ENCODE data around the gene CTXND1.

Gene CTXND1

DNA sequence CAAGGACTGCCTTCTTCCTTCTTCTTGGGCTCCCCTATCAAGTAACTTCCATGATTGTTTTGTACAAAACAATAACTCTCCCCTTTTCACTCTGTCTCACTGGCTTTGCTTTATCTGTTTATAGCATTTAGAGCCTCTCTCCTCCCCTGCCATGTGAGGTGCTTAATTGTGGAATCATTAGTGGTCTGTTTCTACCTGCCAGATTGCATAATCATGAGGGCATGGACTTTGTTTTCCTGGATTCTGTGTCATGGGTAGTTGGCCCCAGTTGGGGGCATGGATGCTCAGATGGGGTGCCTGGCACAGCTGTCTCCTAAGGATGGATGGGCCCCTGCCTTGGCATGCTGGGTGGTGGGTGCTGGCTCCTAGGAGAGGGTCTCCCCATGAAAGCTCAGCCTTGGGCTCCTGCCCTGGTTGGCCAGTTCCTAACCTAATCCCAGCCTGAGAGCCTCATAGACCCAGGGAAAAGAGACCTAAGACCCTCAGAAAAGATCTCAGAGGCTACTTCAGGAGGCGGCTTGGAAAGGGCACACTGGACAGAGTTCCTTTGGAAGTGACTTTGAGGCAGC is 8.0 kb upstream of the CTXND1 start:
- DNase-seq (ENCODE audit: low spot score) = no peak

GRCh38 chr15:80251428-80252120 is 439 bp downstream of the CTXND1 start:
- no peak for DNase-seq (ENCODE audit: low spot score)

- no peak for DNase-seq (ENCODE audit: low spot score)
These were observed 1.2 kb downstream of the CTXND1 start for GRCh38 chr15:80250614-80251427.

DNA sequence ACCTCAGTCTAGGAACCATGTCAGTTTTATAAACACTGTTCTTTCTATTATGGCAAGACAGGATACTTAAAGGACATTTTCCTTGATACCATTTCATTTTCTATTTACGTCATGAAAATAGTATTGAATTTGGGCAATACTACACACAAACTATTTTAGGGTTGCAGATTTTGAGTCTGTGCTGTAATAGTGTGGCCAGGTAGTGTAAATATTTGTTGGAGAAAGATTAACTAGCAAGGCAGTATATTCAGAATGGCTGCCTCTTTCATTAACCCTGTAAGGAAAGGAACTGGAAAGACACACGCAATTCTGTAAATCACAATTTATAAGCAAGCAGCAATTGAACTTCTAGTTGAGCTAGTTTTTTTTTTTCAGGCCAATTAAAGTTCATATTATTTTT is 2.0 kb downstream of the CTXND1 start:
- no peak for DNase-seq (ENCODE audit: low spot score)

GRCh38 chr15:80247320-80247719 is 4.7 kb downstream of the CTXND1 start:
- no peak for DNase-seq (ENCODE audit: low spot score)

- DNase-seq (ENCODE audit: low spot score) = no peak
These were observed 5.6 kb downstream of the CTXND1 start for GRCh38 chr15:80246425-80246894.

GRCh38 chr15:80242802-80243201 is 9.2 kb downstream of the CTXND1 start:
- no peak for DNase-seq (ENCODE audit: low spot score)

DNA sequence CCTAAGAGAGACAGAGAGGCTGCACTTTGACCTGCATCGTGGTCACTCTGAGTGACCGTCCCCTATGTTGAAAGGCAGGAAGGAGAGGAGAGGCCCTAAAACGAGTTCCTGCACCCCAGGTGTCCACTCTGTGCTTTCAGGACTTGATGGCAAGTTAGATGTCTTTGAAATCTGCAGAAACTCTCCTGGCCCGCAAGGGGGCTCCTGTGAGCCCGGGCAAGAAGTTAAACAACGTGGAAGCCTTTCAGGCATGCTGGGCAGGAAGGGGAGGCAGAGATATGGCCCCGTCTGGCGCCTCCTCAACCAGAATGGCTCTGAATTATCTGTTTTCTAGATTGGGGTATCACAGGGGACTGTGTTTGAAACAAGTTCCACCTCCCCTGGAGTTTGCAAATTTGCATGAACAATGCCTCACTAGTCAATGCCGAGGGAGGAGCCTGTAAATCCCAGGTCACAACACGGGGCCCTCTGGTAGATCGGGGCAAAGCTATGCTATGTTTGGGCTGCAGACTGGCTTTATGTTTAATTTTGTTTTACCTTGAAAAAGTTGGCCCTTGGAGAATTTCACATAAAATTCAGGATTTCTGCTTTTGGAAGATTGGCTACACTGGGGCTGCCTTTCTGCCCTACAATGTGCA is 9.8 kb downstream of the CTXND1 start:
- peak; percentile 26 for DNase-seq (ENCODE audit: low spot score)

GRCh38 chr15:80241508-80241907 is 10.5 kb downstream of the CTXND1 start:
- no peak for DNase-seq (ENCODE audit: low spot score)

DNA sequence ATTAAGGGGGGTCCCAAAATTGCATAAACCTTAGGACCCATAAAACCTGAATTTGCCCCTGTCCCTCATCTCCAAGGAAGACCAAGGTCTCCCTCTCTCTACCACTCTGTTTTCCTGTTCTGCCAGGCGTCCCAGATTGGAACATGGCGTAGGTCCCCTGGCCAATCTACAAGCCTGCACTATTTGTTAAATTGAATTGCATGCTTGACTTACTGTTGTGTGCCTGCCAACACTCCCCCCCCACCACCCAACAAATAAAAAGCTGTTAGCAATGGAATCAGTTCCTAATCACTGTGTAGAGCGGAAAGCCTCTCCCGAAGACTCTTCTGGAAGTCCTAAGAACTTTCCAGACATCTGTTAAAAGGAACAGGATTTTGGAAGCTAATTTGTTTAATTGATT is 11.7 kb downstream of the CTXND1 start:
- DNase-seq (ENCODE audit: low spot score) = no peak

DNA sequence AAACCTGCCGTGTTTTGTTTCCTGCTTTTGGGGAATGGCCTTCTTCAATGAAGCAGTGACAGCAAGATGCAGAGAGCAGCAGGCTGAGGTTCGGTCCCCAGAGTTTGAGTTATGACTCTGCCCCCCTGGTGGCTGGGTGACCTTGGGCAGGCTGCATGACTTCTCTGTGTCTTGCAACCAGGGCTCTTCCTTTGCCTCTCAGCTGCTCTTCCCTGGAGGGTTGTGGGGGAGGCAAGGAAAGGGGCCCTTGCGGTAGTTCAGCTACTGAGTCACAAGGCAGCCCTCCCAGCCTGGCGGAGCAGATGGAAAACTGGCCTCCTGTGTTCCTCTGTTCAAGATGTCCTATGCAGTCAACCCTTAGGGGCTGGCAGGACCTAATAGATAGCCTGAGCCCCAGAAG is 17.1 kb downstream of the CTXND1 start:
- peak; percentile 17 for DNase-seq (ENCODE audit: low spot score)

GRCh38 chr15:80233581-80233980 is 18.4 kb downstream of the CTXND1 start:
- DNase-seq (ENCODE audit: low spot score) = no peak

DNA sequence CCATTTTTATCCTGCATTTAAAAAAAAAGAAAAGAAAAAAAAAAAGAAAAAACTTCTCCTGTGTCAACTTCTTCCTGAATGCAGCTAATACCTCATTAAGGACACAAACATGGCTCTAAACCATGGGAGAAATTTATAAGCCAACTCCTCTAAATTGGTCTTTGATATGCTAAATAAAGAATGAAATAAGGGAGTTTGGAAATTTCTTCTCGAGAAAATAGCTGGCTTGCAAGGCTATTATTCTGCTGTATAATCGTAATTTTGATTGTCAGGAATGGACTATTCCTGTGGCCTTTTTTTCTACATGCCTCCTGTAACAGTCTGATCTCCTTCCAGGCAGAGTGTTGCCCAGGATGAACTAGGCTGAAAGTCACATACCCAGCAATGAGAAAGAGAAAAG is 20.6 kb downstream of the CTXND1 start:
- DNase-seq (ENCODE audit: low spot score) = no peak

GRCh38 chr15:80228959-80229610 is 22.9 kb downstream of the CTXND1 start:
- no peak for DNase-seq (ENCODE audit: low spot score)

DNA sequence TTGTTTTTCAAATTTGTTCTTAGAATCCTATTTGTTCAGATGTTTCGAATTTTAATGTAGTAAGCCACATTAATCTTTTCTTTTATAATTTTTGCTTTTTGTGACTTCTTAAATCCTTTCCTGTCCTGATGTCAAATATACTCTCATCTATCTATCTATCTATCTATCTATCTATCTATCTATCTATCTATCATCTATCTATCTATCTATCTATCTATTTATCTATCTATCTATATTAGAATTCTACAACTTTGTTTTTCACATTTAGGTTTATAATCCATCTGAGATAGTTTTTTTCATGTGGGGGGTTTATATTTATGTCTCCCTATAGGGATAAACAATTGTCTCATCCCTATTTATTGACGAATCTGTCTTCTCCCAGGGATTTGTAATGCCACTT is 32.1 kb downstream of the CTXND1 start:
- no peak for DNase-seq (ENCODE audit: low spot score)

GRCh38 chr15:80217327-80217900 is 34.6 kb downstream of the CTXND1 start:
- DNase-seq (ENCODE audit: low spot score) = no peak

GRCh38 chr15:80216911-80217310 is 35.1 kb downstream of the CTXND1 start:
- no peak for DNase-seq (ENCODE audit: low spot score)

DNA sequence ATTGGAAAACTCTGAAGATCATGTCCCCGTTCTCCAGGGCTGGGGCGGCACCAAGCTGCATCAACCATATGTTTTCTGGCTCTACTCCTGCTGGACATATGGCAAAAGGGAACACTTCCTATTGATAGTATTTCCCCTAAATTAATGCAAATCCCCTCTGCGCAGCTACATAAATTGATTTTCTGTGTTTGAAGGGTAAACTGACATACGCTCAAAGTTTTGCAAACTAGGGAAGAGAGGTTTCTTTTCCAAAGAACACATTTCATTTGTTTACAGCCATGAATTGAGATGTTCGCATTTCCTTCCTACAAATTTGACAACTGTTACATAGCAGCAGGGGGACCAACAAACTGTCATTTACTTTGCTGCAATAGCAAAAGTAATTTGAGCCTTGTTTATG is 35.9 kb downstream of the CTXND1 start:
- DNase-seq (ENCODE audit: low spot score) = no peak

DNA sequence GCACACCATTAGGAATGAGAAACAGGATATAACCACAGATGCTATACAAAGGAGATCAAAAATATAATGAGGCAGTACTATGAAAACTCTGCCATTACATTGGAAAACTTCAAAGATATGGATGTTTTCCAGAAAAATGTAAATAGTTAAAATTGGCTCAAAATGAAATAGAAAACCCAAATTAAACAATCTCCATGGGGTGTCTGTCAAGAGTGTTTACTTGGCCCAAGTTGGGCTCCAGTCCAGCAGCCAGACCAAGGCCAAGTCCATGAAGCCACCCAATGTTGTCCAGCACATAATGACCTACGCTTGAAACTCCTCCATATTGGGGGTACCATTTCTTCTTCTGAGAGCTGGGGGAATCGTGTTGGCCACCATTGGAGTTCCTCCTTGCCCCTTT is 37.1 kb downstream of the CTXND1 start:
- no peak for DNase-seq (ENCODE audit: low spot score)

GRCh38 chr15:80211976-80212375 is 40.0 kb downstream of the CTXND1 start:
- DNase-seq (ENCODE audit: low spot score) = no peak

GRCh38 chr15:80210611-80211573 is 41.1 kb downstream of the CTXND1 start:
- DNase-seq (ENCODE audit: low spot score) = no peak

Measured in kidney capillary endothelial cell (primary cell).